ENCODE measurements around the gene SLC29A3. TPM values are rescaled to one million over a fixed set of nuclear protein-coding genes. Genes with fewer than 3 reads are reported as not detected.
A peak's percentile ranks its signal among the peaks of the same experiment; 100 is the strongest.

The SLC29A3 gene
- total RNA-seq, 1 donor from 2014 or later: 2.5 TPM

GRCh38 chr10:71302451-71302850 is 16.6 kb upstream of the SLC29A3 start:
- TF ChIP-seq CTCF (IDR thresholded peaks at IDR 0.05) (no peak), EZH2 (IDR thresholded peaks at IDR 0.05) (no peak), EZH2phosphoT487 (IDR thresholded peaks at IDR 0.05) (no peak)
- DNase-seq (ENCODE audit: low spot score): no peak
- no peaks in the 10 kb centered on the region for H3K36me3 ChIP-seq
- Mint-ChIP-seq H3K36me3 (no peaks in the 10 kb centered on the region), H3K4me1 (peaks cover 11% of the 10 kb centered on the region), H3K27me3 (ENCODE audit: insufficient read depth, low read depth) (peaks cover 5% of the 10 kb centered on the region), H3K4me3 (no peak overlapping the region), H3K9me3 (no peaks in the 10 kb centered on the region), H3K27ac (no peak overlapping the region)
- no peaks in the 10 kb centered on the region for H4K20me1 ChIP-seq (ENCODE audit: low read depth)
- H3K27me3 ChIP-seq: no peaks in the 10 kb centered on the region
- H3F3A ChIP-seq (ENCODE audit: low read depth): no peaks in the 10 kb centered on the region
- no peak overlapping the region for H3K4me2 ChIP-seq
- no peak overlapping the region for H2AFZ ChIP-seq (replicated peaks)
- H3K4me3 ChIP-seq: no peak overlapping the region
- H3K27ac ChIP-seq: no peak overlapping the region
- H3K9ac ChIP-seq: no peak overlapping the region
- H3K79me2 ChIP-seq (ENCODE audit: low read depth): no peaks in the 10 kb centered on the region
- H3K4me1 ChIP-seq: no peaks in the 10 kb centered on the region
- H3K9me3 ChIP-seq (ENCODE audit: low read depth): no peaks in the 10 kb centered on the region

GRCh38 chr10:71302874-71303568 is 16.0 kb upstream of the SLC29A3 start:
- peaks cover 3% of the 10 kb centered on the region for H3K27me3 Mint-ChIP-seq (ENCODE audit: insufficient read depth, low read depth)
- H3K4me2 ChIP-seq: no peak overlapping the region
- H3K9ac ChIP-seq: no peak overlapping the region
- H3K9me3 Mint-ChIP-seq: no peaks in the 10 kb centered on the region
- H3F3A ChIP-seq (ENCODE audit: low read depth): no peaks in the 10 kb centered on the region
- H3K4me1 Mint-ChIP-seq: peaks cover 11% of the 10 kb centered on the region
- H3K27ac ChIP-seq: no peak overlapping the region
- peak overlapping the region; percentile 58 for H2AFZ ChIP-seq (replicated peaks)
- no peaks in the 10 kb centered on the region for H3K36me3 ChIP-seq
- H3K79me2 ChIP-seq (ENCODE audit: low read depth): no peaks in the 10 kb centered on the region
- no peaks in the 10 kb centered on the region for H4K20me1 ChIP-seq (ENCODE audit: low read depth)
- TF ChIP-seq EZH2 (IDR thresholded peaks at IDR 0.05) (no peak), CTCF (IDR thresholded peaks at IDR 0.05) (peak; percentile 62)
- H3K4me1 ChIP-seq: no peaks in the 10 kb centered on the region
- peak; percentile 77 for DNase-seq (ENCODE audit: low spot score)
- H3K4me3 ChIP-seq: no peak overlapping the region
- no peaks in the 10 kb centered on the region for H3K36me3 Mint-ChIP-seq
- no peaks in the 10 kb centered on the region for H3K27me3 ChIP-seq
- H3K9me3 ChIP-seq (ENCODE audit: low read depth): no peaks in the 10 kb centered on the region
- H3K27ac Mint-ChIP-seq: no peak overlapping the region
- H3K4me3 Mint-ChIP-seq: peak overlapping the region; percentile 16

GRCh38 chr10:71303569-71303907 is 15.5 kb upstream of the SLC29A3 start:
- no peaks in the 10 kb centered on the region for H4K20me1 ChIP-seq (ENCODE audit: low read depth)

More at GRCh38 chr10:71303569-71303907, 15.5 kb upstream of the SLC29A3 start:
- Histone ChIP-seq H3K4me3 (no peak overlapping the region), H3K9me3 (ENCODE audit: low read depth) (no peaks in the 10 kb centered on the region), H3K4me1 (no peaks in the 10 kb centered on the region), H3K4me2 (no peak overlapping the region), H3K9ac (no peak overlapping the region), H3K27ac (no peak overlapping the region), H3F3A (ENCODE audit: low read depth) (no peaks in the 10 kb centered on the region), H3K36me3 (no peaks in the 10 kb centered on the region), H3K27me3 (no peaks in the 10 kb centered on the region), H3K79me2 (ENCODE audit: low read depth) (no peaks in the 10 kb centered on the region), H2AFZ (replicated peaks) (peak overlapping the region; percentile 58)
- peaks cover 2% of the 10 kb centered on the region for H3K27me3 Mint-ChIP-seq (ENCODE audit: insufficient read depth, low read depth)
- no peak overlapping the region for H3K27ac Mint-ChIP-seq
- no peaks in the 10 kb centered on the region for H3K9me3 Mint-ChIP-seq
- TF ChIP-seq EZH2phosphoT487 (IDR thresholded peaks at IDR 0.05): no peak
- no peak for TF ChIP-seq EZH2 (IDR thresholded peaks at IDR 0.05)
- no peak for TF ChIP-seq CTCF (IDR thresholded peaks at IDR 0.05)
- no peak overlapping the region for H3K4me3 Mint-ChIP-seq
- H3K4me1 Mint-ChIP-seq: peaks cover 10% of the 10 kb centered on the region
- H3K36me3 Mint-ChIP-seq: no peaks in the 10 kb centered on the region
- no peak for DNase-seq (ENCODE audit: low spot score)

Data from neural progenitor cell (in vitro differentiated cells).